B cell (primary cell): Measurements from ENCODE around the gene GRIP2. TPM values are rescaled to one million over a fixed set of nuclear protein-coding genes. Genes with fewer than 3 reads are reported as not detected.

ENCODE experiments used
- ATAC-seq: fragments of 200-7000 bp; cut with Tn5 transposase; one replicate; pipeline ENCODE4 v1.10.0; 2021; ENCODE audit warnings: low read depth, mild to moderate bottlenecking, moderate number of reproducible peaks, moderate library complexity
- CTCF ChIA-PET: fragments of 350-600 bp; sonication (Branson Sonifier 250); formaldehyde crosslinking; loops from one replicate; lab custom pipeline; 2021; ENCODE audit warnings: antibody characterized with exemption, inconsistent platforms; lab: Charles Lee
- POLR2A ChIA-PET: fragments of 350-600 bp; sonication (Branson Sonifier 250); formaldehyde crosslinking; loops from one replicate; lab custom pipeline; 2021; ENCODE audit warnings: antibody characterized with exemption; lab: Charles Lee
- DNase-seq: peaks from one replicate; pipeline ENCODE4 v3.0.0; 2013
- H2AFZ ChIP-seq: 2 replicates; pipeline ENCODE4 v1.6.1; 2012; ENCODE audit warnings: mild to moderate bottlenecking, low read depth, low read length; ENCODE audit not compliant: insufficient read depth, poor library complexity, severe bottlenecking
- H3K27ac ChIP-seq, 2 donors: 1 replicate in 1 of 2; 2 replicates in 1 of 2; pipeline ENCODE4 v1.5.1; 2012 to 2013; ENCODE audit warnings: low read length in 2 of 2, mild to moderate bottlenecking in 2 of 2, moderate library complexity in 1 of 2
- H3K27me3 ChIP-seq, 4 experiments: fragments of 200-600 bp in 1 of 4; sonication (generic) in 1 of 4; replicated peaks in 1 of 4; 1 replicate in 2 of 4; 2 replicates in 2 of 4; pipeline versions ENCODE4 v1.6.1 to v1.7.0; 2013 to 2016; ENCODE audit warnings: low read length in 3 of 4, mild to moderate bottlenecking in 2 of 4, mixed read lengths in 1 of 4, moderate library complexity in 1 of 4; ENCODE audit not compliant: insufficient read depth in 4 of 4, control insufficient read depth in 3 of 4; ENCODE audit errors: control extremely low read depth in 1 of 4
- H3K36me3 ChIP-seq, 2 experiments: replicated peaks in 1 of 2; 1 replicate in 1 of 2; 2 replicates in 1 of 2; pipeline versions ENCODE4 v1.6.1 to v1.7.1; 2013; ENCODE audit warnings: low read length in 1 of 2; ENCODE audit not compliant: insufficient read depth in 2 of 2, control insufficient read depth in 1 of 2; ENCODE audit errors: control extremely low read depth in 1 of 2, extremely low read depth in 1 of 2
- H3K4me1 ChIP-seq, 2 donors: fragments of 200-600 bp in 1 of 2; sonication (generic) in 1 of 2; 1 replicate in 1 of 2; 2 replicates in 1 of 2; pipeline versions ENCODE4 v1.5.1 to v1.6.1; 2013 to 2017; ENCODE audit warnings: low read length in 2 of 2; ENCODE audit not compliant: control insufficient read depth in 2 of 2, insufficient read depth in 2 of 2
- H3K4me2 ChIP-seq: replicated peaks from 2 replicates; pipeline ENCODE3; 2012; ENCODE audit warnings: mild to moderate bottlenecking, low read depth, low read length; ENCODE audit not compliant: poor library complexity, severe bottlenecking
- H3K4me3 ChIP-seq, 5 experiments: fragments of 200-600 bp in 1 of 5; sonication (generic) in 1 of 5; 1 replicate in 3 of 5; 2 replicates in 2 of 5; pipeline versions ENCODE4 v1.5.1 to v1.7.0; 2011 to 2016; ENCODE audit warnings: low read length in 4 of 5, mild to moderate bottlenecking in 4 of 5, low read depth in 2 of 5, control low read depth in 1 of 5, moderate library complexity in 1 of 5; ENCODE audit not compliant: insufficient read depth in 1 of 5; ENCODE audit errors: control extremely low read depth in 1 of 5, extremely low read depth in 1 of 5
- H3K79me2 ChIP-seq: fragments of 200-600 bp; sonication (generic); one replicate; pipeline ENCODE4 v1.6.0; 2016; ENCODE audit warnings: low read length; ENCODE audit not compliant: control insufficient read depth, insufficient read depth
- H3K9ac ChIP-seq: fragments of 200-600 bp; sonication (generic); 2 replicates; pipeline ENCODE4 v1.6.1; 2017; ENCODE audit warnings: mild to moderate bottlenecking, low read length, moderate library complexity
- H3K9me3 ChIP-seq, 3 donors: one replicate each; pipeline versions ENCODE4 v1.6.1 to v1.7.1; 2013; ENCODE audit warnings: low read length in 2 of 3; ENCODE audit not compliant: control insufficient read depth in 2 of 3, insufficient read depth in 1 of 3; ENCODE audit errors: control extremely low read depth in 1 of 3
- H4K20me1 ChIP-seq: 2 replicates; pipeline ENCODE4 v1.6.0; 2012; ENCODE audit warnings: mild to moderate bottlenecking, low read length; ENCODE audit not compliant: insufficient read depth, control insufficient read depth, poor library complexity, severe bottlenecking
- H3K27ac Mint-ChIP-seq: one replicate; pipeline ENCODE4 v1.8.0; 2021; ENCODE audit warnings: mixed read lengths
- H3K27me3 Mint-ChIP-seq: one replicate; pipeline ENCODE4 v1.8.0; 2021; ENCODE audit warnings: mixed read lengths
- H3K4me1 Mint-ChIP-seq: one replicate; pipeline ENCODE4 v1.8.0; 2021; ENCODE audit warnings: mixed read lengths
- H3K4me3 Mint-ChIP-seq: one replicate; pipeline ENCODE4 v1.8.0; 2021; ENCODE audit warnings: mixed read lengths
- H3K9me3 Mint-ChIP-seq: one replicate; pipeline ENCODE4 v1.8.0; 2022; ENCODE audit warnings: mixed read lengths; ENCODE audit not compliant: insufficient read depth
- CTCF ChIP-seq: fragments of 200-600 bp; IDR thresholded peaks from one replicate; pipeline ENCODE4 v1.8.0; 2022; ENCODE audit warnings: antibody characterized with exemption, mild to moderate bottlenecking
- EZH2 ChIP-seq: IDR thresholded peaks from 2 replicates; pipeline ENCODE4 v1.6.1; 2012; ENCODE audit warnings: borderline replicate concordance, low read depth, mild to moderate bottlenecking, moderate library complexity, low read length; ENCODE audit not compliant: insufficient read depth, poor library complexity, severe bottlenecking
- WGBS: methylation state at CpG from one replicate; pipeline ENCODE4 v1.1.5; 2013; ENCODE audit warnings: missing lambda C conversion rate; ENCODE audit not compliant: insufficient coverage; 5-methylcytosine and 5-hydroxymethylcytosine counted together
- intact Hi-C: fragments of 100-400 bp; cut with micrococcal nuclease; formaldehyde crosslinking; loops from one replicate; pipeline ENCODE4 v1.10.0; 2022
- polyA plus RNA-seq: library from polyadenylated mRNA; depleted of rRNA; stranded (reverse); fragments of >200 nt; gene quantifications from 2 replicates; pipeline ENCODE4 v1.2.3, GENCODE V29; 2012
- total RNA-seq, 2 donors: library from RNA; stranded (reverse); fragments of 120-200 nt in 1 of 2; gene quantifications; 1 replicate in 1 of 2; 2 replicates in 1 of 2; pipeline versions ENCODE4 v1.2.3 to v1.2.4, GENCODE V29; 2013 to 2022

Gene GRIP2
- total and polyA plus RNA-seq, 2 donors (not counting 1 experiment from before 2014, with no cell fraction given), result not detected

- 79% methylated on average over 15 of the region's 18 CpGs for WGBS
- ATAC-seq (no peak), DNase-seq (no peak)
- Mint-ChIP-seq H3K4me1 (peaks cover 33% of the 10 kb centered on the region), H3K4me3 (no peak overlapping the region), H3K27me3 (no peaks in the 10 kb centered on the region), H3K27ac (no peak overlapping the region), H3K9me3 (no peaks in the 10 kb centered on the region)
- Histone ChIP-seq H3K36me3 (peaks cover 0 to 25% of the 10 kb centered on the region in 2 experiments), H4K20me1 (peaks cover 39% of the 10 kb centered on the region), H3K9ac (no peak overlapping the region), H3K4me2 (no peak overlapping the region), H3K27ac (no peak overlapping the region), H3K9me3 (no peaks in the 10 kb centered on the region), H3K4me1 (peaks cover 14 to 29% of the 10 kb centered on the region in 2 donors), H2AFZ (no peak overlapping the region), H3K4me3 (no peak overlapping the region), H3K79me2 (peaks cover 50% of the 10 kb centered on the region), H3K27me3 (no peaks in the 10 kb centered on the region)
- ChIA-PET POLR2A (no interaction called here), CTCF (interaction anchor here (1.2 kb wide), 1 partner anchor 26 kb away, joined by 4 read pairs; no protein-coding TSS in a partner anchor)
- no peak for TF ChIP-seq EZH2
- no peak for TF ChIP-seq CTCF
- intact Hi-C loops, result no loop called here
Observed at GRCh38 chr3:14441240-14441919, 98.8 kb downstream of the GRIP2 start.

- TF ChIP-seq CTCF (no peak), EZH2 (no peak)
- no peak for DNase-seq
- H3K27ac Mint-ChIP-seq, result no peak overlapping the region
- ChIA-PET CTCF (no interaction called here), POLR2A (no interaction called here)
- H3K9me3 Mint-ChIP-seq, result no peaks in the 10 kb centered on the region
- no peak for ATAC-seq
- H3K4me3 ChIP-seq, result no peak overlapping the region
- H3K27ac ChIP-seq, result no peak overlapping the region
- H3K4me2 ChIP-seq, result peak overlapping the region; percentile 58
- H2AFZ ChIP-seq, result no peak overlapping the region
- no peak overlapping the region for H3K4me3 Mint-ChIP-seq
- H3K27me3 ChIP-seq, result no peaks in the 10 kb centered on the region
- H3K9me3 ChIP-seq, result no peaks in the 10 kb centered on the region
- H3K4me1 Mint-ChIP-seq, result peaks cover 34% of the 10 kb centered on the region
- no peak overlapping the region for H3K9ac ChIP-seq
- intact Hi-C loops, result no loop called here
- peaks cover 57% of the 10 kb centered on the region for H3K79me2 ChIP-seq
- peaks cover 0 to 18% of the 10 kb centered on the region in 2 experiments for H3K36me3 ChIP-seq
- 73% methylated on average over 8 of the region's 11 CpGs for WGBS
- H3K27me3 Mint-ChIP-seq, result no peaks in the 10 kb centered on the region
- peaks cover 14 to 29% of the 10 kb centered on the region in 2 donors for H3K4me1 ChIP-seq
- H4K20me1 ChIP-seq, result peaks cover 39% of the 10 kb centered on the region
Observed at GRCh38 chr3:14440531-14441239, 99.5 kb downstream of the GRIP2 start.
